SK-N-SH treated with all-trans-retinoic acid at 6 μM for 48 hours (cell line): Measurements from ENCODE around the gene KLF13.

Source experiments
- ATAC-seq: fragments of 200-7000 bp; cut with Tn5 transposase; 3 replicates; pipeline ENCODE4 v1.9.1; 2020; ENCODE audit warnings: mild to moderate bottlenecking, moderate library complexity
- CREB5 ChIP-seq: fragments of 250-450 bp; sonication (Bioruptor Pico); IDR thresholded peaks from 2 replicates; pipeline ENCODE4 v1.5.1; 2020; ENCODE audit warnings: low read depth, mild to moderate bottlenecking, moderate library complexity
- CSDC2 ChIP-seq: fragments of 250-450 bp; sonication (Bioruptor Pico); IDR thresholded peaks from 2 replicates; pipeline ENCODE4 v1.5.0; 2020; ENCODE audit warnings: mild to moderate bottlenecking, moderate library complexity
- ESRRG ChIP-seq: fragments of 250-450 bp; sonication (Bioruptor Pico); IDR thresholded peaks from 2 replicates; pipeline ENCODE4 v1.6.1; 2021; ENCODE audit warnings: mild to moderate bottlenecking
- GLIS3 ChIP-seq: fragments of 250-450 bp; sonication (Bioruptor Pico); IDR thresholded peaks from 2 replicates; pipeline ENCODE4 v1.5.0; 2020; ENCODE audit warnings: mild to moderate bottlenecking, moderate library complexity
- ISL1 ChIP-seq: fragments of 250-450 bp; sonication (Bioruptor Pico); IDR thresholded peaks from 2 replicates; pipeline ENCODE4 v2.1.2; 2022; ENCODE audit warnings: mild to moderate bottlenecking, moderate library complexity
- OSR1 ChIP-seq: fragments of 250-450 bp; sonication (Bioruptor Pico); IDR thresholded peaks from 2 replicates; pipeline ENCODE4 v1.8.0; 2022; ENCODE audit warnings: moderate library complexity, mild to moderate bottlenecking, inconsistent platforms
- PATZ1 ChIP-seq: fragments of 250-450 bp; sonication (Bioruptor Pico); IDR thresholded peaks from 2 replicates; pipeline ENCODE4 v1.8.0; 2020; ENCODE audit warnings: mild to moderate bottlenecking, moderate library complexity, borderline replicate concordance
- PPARA ChIP-seq: fragments of 250-450 bp; sonication (Bioruptor Pico); IDR thresholded peaks from 2 replicates; pipeline ENCODE4 v1.5.0; 2020; ENCODE audit warnings: mild to moderate bottlenecking, borderline replicate concordance
- RARB ChIP-seq: fragments of 250-450 bp; sonication (Bioruptor Pico); IDR thresholded peaks from 2 replicates; pipeline ENCODE4 v1.8.0; 2021; ENCODE audit warnings: mild to moderate bottlenecking, moderate library complexity
- SNAI2 ChIP-seq: fragments of 250-450 bp; sonication (Bioruptor Pico); IDR thresholded peaks from 2 replicates; pipeline ENCODE4 v1.5.0; 2020; ENCODE audit warnings: mild to moderate bottlenecking, moderate library complexity
- TCF4 ChIP-seq: fragments of 250-450 bp; sonication (Bioruptor Pico); IDR thresholded peaks from 2 replicates; pipeline ENCODE4 v1.8.0; 2021; ENCODE audit warnings: mild to moderate bottlenecking, moderate library complexity, borderline replicate concordance
- TOX ChIP-seq: fragments of 250-450 bp; sonication (Bioruptor Pico); IDR thresholded peaks from 2 replicates; pipeline ENCODE4 v1.8.0; 2021; ENCODE audit warnings: mild to moderate bottlenecking, moderate library complexity, borderline replicate concordance
- TSHZ2 ChIP-seq: fragments of 250-450 bp; sonication (Bioruptor Pico); IDR thresholded peaks from 2 replicates; pipeline ENCODE4 v1.5.0; 2020; ENCODE audit warnings: mild to moderate bottlenecking, moderate library complexity
- ZFP3 ChIP-seq: fragments of 250-450 bp; sonication (Bioruptor Pico); IDR thresholded peaks from 2 replicates; pipeline ENCODE4 v1.5.0; 2020; ENCODE audit warnings: mild to moderate bottlenecking, moderate library complexity
- ZFP30 ChIP-seq: fragments of 450-650 bp; formaldehyde crosslinking; IDR thresholded peaks from 2 replicates; pipeline ENCODE4 v1.5.0; 2022; ENCODE audit warnings: mild to moderate bottlenecking, moderate library complexity
- ZNF565 ChIP-seq: fragments of 450-650 bp; formaldehyde crosslinking; conservative IDR thresholded peaks from 2 replicates; pipeline ENCODE4 v1.5.0; 2020; ENCODE audit warnings: low read depth, mild to moderate bottlenecking, moderate library complexity
- ZNF70 ChIP-seq: fragments of 450-650 bp; formaldehyde crosslinking; IDR thresholded peaks from 2 replicates; pipeline ENCODE4 v1.5.0; 2020; ENCODE audit warnings: mild to moderate bottlenecking, moderate library complexity
- ZNF8 ChIP-seq: fragments of 450-650 bp; formaldehyde crosslinking; IDR thresholded peaks from 2 replicates; pipeline ENCODE4 v1.5.0; 2020; ENCODE audit warnings: mild to moderate bottlenecking, moderate library complexity
- TF ChIP-seq, protein P1 (sequence below): fragments of 250-450 bp; sonication (Bioruptor Pico); IDR thresholded peaks from 2 replicates; pipeline ENCODE4 v1.5.1; 2021; ENCODE audit warnings: mild to moderate bottlenecking, moderate library complexity
- TF ChIP-seq, protein P2 (sequence below): fragments of 250-450 bp; sonication (Bioruptor Pico); IDR thresholded peaks from 2 replicates; pipeline ENCODE4 v1.8.0; 2021; ENCODE audit warnings: low read depth, mild to moderate bottlenecking, moderate library complexity, borderline replicate concordance

The KLF13 gene

DNA sequence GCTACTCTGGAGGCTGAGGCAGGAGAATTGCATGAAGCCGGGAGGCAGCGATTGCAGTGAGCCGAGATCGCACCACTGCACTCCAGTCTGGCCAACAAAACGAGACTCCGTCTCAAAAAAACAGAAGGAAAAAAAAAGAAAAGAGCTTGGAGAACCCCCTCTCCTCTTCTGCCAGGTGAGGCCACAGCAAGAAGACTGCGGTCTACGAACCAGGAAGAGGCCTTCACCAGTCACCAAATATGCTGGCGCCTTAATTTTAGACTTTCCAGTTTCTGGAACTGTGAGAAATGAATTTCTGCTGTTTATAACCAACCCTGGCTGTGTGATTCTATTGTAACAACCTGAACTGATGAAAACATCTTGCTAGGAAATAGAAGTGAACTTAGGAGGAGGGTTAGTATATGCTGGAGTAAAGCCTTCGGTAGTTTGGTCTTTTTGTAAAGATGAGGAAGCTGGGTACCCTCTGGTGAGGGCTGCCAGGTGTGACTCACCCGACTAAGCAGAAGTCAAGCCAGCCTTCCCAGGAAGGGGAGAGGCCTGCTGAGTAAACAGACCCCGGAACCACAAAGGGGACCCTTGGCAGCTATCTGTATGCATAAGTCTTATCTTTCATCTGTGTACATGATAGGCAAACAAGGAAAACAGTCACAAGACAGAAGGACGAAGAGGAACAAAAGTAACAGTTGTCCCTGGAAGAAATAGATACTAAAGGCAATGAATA, 78.7 kb downstream of the KLF13 start:
- no peak for ATAC-seq
- TF ChIP-seq ZNF8 (CRISPR knock-in tag) (no peak), ZFP3 (CRISPR knock-in tag) (no peak), PPARA (no peak), ESRRG (CRISPR knock-in tag) (no peak), CREB5 (CRISPR knock-in tag) (no peak), SNAI2 (CRISPR knock-in tag) (no peak), TCF4 (no peak), ISL1 (no peak), RARB (no peak), TSHZ2 (CRISPR knock-in tag) (no peak), OSR1 (CRISPR knock-in tag) (no peak), ZNF565 (CRISPR knock-in tag) (no peak), TOX (CRISPR knock-in tag) (no peak), ZFP30 (CRISPR knock-in tag) (no peak), GLIS3 (CRISPR knock-in tag) (no peak), PATZ1 (CRISPR knock-in tag) (no peak), CSDC2 (no peak), ZNF70 (CRISPR knock-in tag) (no peak)
- TF ChIP-seq, protein P1, sequence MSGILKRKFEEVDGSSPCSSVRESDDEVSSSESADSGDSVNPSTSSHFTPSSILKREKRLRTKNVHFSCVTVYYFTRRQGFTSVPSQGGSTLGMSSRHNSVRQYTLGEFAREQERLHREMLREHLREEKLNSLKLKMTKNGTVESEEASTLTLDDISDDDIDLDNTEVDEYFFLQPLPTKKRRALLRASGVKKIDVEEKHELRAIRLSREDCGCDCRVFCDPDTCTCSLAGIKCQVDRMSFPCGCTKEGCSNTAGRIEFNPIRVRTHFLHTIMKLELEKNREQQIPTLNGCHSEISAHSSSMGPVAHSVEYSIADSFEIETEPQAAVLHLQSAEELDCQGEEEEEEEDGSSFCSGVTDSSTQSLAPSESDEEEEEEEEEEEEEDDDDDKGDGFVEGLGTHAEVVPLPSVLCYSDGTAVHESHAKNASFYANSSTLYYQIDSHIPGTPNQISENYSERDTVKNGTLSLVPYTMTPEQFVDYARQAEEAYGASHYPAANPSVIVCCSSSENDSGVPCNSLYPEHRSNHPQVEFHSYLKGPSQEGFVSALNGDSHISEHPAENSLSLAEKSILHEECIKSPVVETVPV: no peak
- TF ChIP-seq, protein P2, sequence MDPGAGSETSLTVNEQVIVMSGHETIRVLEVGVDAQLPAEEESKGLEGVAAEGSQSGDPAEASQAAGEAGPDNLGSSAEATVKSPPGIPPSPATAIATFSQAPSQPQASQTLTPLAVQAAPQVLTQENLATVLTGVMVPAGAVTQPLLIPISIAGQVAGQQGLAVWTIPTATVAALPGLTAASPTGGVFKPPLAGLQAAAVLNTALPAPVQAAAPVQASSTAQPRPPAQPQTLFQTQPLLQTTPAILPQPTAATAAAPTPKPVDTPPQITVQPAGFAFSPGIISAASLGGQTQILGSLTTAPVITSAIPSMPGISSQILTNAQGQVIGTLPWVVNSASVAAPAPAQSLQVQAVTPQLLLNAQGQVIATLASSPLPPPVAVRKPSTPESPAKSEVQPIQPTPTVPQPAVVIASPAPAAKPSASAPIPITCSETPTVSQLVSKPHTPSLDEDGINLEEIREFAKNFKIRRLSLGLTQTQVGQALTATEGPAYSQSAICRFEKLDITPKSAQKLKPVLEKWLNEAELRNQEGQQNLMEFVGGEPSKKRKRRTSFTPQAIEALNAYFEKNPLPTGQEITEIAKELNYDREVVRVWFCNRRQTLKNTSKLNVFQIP: no peak

GRCh38 chr15:31407376-31407775, 80.7 kb downstream of the KLF13 start:
- no peak for TF ChIP-seq RARB
- no peak for TF ChIP-seq PATZ1 (CRISPR knock-in tag)
- no peak for TF ChIP-seq ESRRG (CRISPR knock-in tag)
- no peak for TF ChIP-seq SNAI2 (CRISPR knock-in tag)
- no peak for TF ChIP-seq ZNF70 (CRISPR knock-in tag)
- TF ChIP-seq TOX (CRISPR knock-in tag): no peak
- TF ChIP-seq, protein P2: no peak
- no peak for TF ChIP-seq CREB5 (CRISPR knock-in tag)
- TF ChIP-seq ZNF8 (CRISPR knock-in tag): no peak
- no peak for ATAC-seq
